GM18526 (cell line): ENCODE results near the gene LSS.

ENCODE experiments used
- POLR2A ChIP-seq: IDR thresholded peaks from 3 replicates; pipeline ENCODE4 v1.6.1; 2011; ENCODE audit not compliant: insufficient read length; ENCODE audit errors: extremely low read depth

LSS gene

DNA sequence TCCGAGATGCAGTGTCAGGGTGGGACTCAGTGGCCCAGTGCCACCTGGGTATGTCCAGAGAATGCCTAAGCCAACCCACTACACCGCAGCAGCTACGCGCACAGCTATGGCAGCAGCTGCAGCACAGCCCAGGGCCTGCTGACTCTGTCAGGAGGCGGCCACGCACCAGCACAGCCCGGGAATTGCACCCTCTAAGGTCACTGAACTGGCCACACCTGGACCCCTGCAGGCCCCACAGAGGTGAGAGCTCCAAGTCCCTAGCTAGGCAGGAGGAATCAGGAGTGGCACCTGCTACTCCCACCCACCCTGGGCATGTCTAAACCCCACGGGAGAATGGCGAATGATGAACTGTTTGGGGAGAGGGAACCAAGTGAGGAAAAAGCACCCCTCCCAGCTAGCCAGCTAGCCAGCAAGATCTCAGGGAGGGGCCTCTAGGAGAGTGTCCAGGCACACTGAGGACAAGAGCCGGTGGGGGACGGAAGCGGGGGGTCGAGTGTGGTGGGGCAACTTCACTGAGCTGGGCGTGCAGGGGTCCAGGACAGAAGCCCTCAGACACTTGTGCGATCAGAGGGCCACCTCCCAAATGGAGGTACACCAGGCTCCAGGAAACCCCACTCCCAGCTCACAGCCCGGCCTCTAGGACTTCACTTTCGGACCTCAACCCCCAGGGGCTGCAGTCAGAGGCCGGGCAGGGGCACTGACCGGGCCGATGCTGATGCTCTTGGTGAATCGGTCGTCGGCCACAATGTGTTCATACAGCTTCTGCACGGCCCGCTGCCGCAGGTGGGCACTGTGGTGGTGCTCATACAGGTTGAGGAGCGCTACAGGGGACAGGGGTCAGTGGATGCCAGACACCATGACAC, 13.9 kb downstream of the LSS start:
- TF ChIP-seq POLR2A, result no peak

DNA sequence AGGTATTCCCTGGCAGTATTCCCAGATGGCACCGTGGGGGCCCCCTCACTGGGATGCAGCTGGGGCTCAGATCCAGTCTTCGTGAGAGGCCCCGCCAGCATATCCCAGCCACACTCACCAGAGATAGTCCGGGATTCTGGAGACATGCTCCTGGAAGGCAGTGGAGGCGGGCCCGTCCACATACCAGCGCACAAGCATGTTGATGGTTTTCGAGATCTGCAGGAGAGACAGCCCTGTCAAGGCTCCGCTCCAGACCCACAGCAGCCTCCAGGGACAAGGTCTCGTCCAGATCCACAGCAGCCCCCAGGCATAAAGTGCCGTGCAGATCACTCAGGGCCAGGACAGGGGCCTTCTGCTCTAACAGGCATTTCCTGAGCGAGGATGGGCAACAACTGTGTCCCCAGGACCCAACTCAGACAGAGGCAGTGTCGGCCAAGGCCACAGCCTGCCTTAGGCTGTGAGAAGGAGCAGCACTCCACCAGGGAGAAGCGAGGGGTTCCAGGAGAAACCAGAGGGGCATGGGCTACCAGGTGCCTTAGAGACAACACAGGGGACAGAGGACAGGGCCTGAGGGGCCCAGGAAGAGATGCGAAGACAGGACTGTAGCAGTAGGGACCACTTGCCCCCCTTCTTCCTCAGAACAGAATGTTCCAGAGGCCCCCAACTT, 14.8 kb downstream of the LSS start:
- no peak for TF ChIP-seq POLR2A

DNA sequence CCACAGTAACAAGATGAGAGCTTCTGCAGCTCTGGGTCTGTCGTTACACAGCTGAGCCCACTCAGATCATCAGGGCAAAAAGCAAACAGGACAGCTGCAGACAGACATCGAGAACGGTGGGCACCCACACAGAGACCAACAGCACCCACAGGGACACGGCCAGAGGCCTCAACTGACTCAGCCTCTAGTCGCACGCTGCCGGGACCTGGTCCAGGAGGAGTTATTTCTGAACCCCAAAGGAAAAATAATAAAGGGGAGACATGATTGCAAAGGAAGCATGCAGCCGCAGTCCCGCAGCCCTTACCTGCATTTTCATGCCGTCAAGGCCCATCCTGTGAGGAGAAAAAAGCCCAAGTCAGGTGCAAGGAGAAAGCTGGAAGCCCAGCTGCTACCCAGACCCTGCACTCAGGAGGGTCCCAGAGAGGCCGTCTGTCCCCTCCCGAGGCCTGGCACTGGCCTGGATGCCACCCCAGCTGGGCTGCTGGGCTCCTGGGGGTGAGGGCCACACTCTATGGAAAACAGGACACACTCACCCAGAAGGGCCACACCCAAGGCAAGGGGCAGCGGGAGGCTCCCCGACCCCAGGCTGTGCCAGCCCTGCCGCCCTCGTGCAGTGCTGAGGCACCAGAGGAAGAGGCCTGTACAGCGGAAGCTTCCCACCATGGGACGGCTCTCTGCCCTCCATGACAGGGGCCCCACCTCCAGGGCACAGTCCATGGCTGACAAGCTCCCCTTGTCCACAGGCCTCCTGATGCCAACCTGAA, 15.7 kb downstream of the LSS start:
- no peak for TF ChIP-seq POLR2A

DNA sequence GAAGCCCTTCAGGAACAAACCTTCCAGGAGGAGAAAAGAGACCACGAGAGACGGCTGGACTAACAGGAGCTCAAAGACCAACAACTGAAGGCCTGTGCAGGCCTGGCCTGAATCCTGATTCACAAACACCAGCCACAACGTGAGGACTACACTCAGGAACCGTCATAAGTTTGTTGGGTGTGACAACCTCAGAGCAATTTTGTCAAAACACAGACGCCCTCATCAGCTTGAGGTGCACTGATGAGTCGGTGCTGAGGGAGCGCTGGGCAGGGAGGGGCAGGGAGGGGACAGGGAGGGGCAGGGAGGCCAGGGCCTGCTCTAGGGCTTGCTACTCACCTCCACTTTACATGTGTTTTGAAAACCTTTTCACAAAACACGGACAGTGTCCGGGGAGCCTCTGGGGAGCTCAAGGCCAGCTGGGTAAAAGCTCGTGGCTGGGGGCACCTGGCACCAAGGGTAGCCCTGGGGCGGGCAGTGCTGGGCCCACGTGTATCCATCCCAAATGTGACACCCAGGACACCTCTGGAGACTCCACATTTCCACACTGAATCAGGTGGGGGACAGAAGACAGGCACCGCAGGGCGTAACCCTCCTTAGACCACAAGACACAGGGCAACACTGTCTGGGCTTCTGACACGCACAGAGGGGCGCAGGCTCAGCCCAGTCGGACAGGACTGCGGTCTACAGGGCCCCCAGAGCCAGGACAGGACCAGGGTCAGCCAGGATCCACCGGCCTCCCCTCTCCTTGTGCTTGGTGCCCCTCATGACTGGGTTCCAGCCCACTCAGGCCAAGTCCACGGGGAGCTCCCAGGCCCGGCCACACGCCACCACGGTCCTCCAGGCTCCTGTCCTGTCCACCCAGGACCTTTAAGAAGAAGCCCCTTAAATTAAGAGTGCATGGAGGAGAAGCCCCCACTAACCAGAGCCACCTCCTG, 16.5 kb downstream of the LSS start:
- no peak for TF ChIP-seq POLR2A

DNA sequence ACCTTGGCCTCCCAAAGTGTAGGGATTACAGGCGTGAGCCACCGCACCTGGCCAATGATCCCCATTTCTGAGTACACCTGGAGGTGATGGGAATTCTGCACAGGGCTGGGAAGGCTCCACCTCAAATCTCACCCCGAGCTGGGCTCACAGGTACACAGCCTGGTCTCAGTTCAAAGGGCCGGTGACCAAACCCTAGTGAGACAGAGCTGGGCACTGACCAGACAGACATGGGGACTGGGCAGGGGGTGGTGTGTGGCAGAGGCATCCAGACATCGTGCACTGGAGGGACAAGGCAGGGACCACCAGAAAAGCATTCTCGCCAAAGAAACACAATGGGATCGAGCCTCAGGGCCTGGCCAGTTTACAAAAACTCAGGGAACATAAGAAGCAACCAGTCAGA, 17.2 kb downstream of the LSS start:
- no peak for TF ChIP-seq POLR2A

DNA sequence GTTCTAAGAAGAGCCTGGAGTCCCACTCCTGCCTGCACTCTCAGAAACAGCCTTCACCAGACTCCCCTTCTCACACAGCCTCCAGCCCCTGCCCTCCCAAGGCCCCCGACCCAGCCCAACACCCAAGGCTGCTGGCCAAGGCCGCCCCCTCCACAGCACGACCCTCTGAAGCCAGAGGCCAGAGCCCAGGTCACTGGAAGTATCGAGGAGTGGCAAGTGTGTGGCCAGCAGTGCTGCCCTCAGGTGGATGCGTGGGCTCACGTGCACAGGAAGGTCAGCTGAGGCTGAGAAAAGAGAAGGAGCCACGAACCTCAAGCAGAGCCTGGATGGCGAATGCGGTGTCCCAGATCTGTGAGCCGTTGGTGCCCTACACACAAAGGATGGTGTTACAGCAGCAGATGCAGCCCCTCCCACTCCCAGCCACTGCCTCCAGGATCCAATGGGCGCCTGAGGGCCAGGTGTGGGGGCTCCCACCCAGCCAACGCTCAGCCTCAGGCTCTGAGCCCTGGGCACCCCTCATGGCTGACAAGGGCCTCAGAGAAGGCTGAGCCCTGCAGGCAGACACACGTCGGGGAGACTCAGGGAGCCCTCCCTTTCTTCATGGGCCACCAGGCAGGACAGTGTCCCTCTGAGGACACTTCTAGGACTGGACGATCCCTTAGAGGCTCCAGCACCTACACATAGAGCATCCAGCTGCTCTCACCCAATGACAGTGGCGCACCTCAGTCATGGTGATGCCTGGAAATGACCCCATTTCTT, 18.0 kb downstream of the LSS start:
- no peak for TF ChIP-seq POLR2A

DNA sequence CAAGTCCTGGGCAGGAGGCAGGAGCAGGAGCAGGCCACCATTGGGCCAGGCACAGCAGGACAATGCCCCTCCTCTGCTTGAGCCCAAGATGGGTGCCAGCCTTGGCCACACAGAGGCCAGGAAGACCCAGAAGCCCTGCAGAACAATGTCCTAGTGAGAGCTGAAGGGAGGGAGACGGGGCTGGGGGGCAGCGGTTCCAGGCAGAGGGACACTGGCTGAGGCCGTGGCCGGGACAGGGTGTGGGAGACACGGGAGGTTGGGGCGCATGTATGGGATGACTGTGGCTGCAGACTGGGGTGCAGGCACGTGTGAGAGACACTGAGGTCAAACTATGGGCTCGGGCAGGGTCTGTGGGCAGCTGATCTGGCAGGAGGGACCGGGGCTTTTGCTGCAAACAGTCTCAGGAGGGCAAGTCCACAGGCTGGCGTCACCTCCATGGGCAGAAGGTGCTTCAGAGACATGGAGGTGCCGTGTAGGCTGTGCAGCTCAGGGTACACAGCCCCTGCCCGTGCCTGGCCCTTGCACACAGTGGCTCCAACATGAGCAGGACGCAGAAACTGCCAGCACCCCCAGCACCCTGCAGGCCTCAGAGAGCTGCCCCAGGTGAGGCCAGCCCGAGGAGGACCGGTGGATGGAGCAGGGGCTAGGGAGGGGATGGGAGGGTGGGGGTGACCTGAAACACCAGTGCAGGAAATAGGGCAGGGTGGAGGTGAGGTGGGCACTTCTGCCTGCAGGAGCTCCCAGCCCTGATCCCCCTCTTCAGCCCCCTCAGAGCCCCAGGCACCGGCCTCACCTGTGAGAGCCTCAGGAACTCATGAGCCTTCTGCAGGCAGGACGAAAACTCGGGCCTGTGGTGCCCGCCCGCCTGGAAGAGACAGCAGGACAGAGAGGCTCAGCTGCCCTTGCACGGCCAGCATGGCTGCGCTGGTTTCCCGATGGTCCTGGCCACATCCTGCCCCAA, 19.5 kb downstream of the LSS start:
- TF ChIP-seq POLR2A, result no peak

DNA sequence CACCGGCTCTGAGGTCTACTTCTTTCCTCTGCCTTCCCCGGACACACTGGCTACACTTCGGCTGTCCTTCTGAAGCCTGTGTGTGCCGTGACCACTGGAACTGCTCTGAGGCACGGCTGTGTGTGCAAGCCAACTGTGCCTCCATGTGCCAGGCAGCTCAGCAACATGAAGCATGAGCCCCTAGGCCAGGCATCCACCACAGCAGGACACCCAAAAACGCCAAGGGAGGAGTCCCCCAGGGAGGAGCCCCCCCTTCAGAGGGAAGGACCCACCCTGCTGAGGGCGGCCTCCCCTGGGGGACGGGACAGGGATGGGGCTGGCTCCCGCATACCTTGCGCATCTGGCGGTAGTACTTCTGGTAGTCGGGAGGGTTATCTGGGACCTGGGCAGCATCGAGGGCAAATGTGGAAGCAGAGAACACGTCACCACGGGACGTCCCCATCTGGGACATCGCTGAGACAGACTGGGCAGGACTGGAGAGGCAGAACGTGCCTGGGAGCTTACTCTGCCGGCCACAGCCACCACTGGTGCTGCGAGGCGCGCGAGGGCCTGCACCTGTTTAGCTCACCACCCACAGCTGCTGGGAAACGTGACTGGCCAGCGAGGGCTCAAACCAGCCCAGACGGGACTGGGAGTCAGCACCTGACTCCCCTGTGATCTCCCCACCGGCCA, 20.5 kb downstream of the LSS start:
- TF ChIP-seq POLR2A, result no peak

DNA sequence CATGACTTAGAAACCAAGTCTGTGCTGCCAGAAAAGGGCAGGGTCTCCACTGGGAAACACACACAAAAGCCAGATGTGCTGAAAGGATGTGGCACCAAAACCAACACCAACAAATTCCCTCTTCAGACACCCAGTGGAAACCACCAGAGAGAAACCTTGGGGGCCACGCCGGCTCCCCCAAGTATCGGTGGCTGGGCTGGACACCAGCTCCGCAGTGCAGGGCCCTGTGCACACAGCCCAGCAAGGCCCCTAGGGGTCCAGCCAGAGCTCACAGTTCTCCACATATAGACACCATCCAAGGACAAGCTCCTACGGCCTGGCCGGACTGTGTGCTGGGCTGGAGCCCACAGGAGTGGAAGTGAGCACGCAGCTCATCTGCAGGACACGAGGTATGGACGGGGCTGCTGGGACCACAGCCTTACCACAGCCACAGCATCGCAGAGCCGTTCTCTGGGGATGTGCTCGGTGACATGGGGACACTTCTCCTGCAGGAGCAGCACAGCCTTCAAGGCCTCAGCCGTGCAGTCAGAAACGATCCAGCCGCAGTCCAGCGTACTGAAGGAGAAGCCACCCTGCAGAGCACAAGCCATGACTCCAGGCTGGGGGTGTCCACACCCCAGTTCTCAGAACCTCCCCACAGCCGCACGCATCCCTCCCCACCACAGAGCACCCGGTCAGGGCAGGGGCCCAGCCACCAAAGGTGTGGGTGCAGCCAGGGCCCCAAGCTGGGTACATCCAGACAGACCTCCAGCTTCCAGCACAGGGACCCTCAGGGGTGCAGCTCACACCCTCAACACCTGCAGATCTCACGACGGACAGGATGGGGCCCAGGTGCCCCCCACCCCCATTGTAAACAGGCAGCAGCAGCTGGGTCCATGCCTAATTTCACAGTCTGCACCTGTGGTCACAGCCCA, 21.3 kb downstream of the LSS start:
- TF ChIP-seq POLR2A, result no peak

DNA sequence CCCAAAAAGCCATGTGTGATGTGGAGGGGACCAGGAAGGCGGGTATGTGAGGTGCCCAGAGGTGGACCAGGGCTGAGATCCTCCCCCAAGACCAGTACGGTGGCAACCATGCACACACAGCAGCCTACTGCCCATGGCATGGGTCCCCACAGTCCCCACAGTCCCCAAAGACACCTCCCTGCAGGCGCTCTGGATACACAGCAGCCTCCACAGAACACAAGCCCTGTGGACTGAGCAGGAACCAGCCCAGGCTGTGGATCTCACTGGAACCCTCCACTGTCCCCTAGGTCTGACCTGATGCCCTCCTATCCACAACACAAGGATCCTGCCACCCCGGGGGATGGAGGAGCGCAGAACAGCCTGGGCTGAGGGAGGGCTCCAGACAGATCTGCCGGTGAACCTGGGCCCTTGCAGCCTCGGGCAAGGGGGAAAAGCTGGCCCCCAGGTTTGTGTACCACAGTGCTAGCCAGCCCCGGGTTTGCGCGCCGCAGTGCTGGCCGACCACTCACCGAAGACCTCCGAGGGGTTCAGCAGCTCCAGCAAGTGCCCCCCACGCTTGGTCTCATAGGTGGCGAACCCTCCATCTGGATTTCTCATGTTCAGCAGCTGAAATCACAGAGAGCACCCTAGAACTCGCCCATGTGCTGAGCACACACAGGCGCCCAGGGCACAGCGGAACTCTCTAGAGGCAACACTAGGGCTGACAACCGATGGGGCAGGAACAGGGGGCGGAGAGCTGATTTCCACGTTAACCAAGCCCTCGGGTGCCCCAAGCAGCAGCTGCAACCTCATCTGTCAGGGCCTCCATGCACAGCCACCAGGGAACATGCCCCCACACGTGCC, 22.2 kb downstream of the LSS start:
- no peak for TF ChIP-seq POLR2A

DNA sequence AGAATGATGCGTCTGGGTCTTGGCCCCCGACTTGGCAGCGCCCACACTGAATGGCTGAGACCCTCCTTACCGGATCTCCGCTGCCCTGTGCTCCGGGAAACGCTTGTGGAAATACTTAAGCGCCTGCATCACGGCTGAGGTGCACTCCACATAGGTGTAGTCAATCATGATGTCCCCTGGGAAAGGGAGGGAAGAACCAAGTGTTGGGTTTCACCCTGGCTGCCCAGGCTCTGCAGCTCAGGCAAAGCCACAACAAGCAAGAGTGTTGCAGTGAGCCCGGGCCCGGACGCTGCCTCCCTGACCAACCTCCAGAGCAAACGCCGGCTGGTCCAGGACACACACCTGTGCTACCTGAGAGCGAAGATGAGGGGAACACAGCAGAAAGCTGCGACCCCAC, 22.8 kb downstream of the LSS start:
- no peak for TF ChIP-seq POLR2A

DNA sequence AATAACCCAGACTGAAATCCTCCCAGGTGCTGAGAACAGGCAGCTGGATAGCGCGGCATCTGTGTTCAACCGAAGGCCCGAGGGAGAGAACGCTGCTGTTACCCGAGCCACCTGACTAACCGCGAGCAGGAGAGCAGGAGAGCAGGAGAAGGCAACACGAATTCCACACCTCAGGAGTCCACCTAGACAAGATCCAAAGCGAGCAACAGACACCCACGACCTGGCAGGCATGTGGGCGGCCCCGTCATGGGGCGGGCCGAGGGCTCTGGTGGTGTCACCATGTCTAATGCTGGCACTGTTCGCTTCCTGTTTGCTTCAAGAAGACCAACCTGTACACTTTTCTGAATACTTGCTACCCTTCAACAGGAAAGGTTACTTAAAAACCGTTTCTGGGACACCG, 23.4 kb downstream of the LSS start:
- TF ChIP-seq POLR2A, result no peak
